Fibroblast of peridontal ligament (primary cell): ENCODE data around the gene COPS7A.
A peak's percentile ranks its signal among the peaks of the same experiment; 100 is the strongest.

Source experiments
- DNase-seq: peaks from one replicate; pipeline ENCODE4 v3.0.0-alpha.2; 2010; ENCODE audit errors: extremely low read depth

Gene COPS7A

GRCh38 chr12:6751767-6752166 is 27.9 kb downstream of the COPS7A start:
- no peak for DNase-seq

- DNase-seq = peak; percentile 63
Measured at GRCh38 chr12:6752167-6752920, 28.5 kb downstream of the COPS7A start.

- peak; percentile 99 for DNase-seq
Measured at GRCh38 chr12:6752921-6753771, 29.3 kb downstream of the COPS7A start, which contains the start of gene MLF2. Gene MLF2 (minus strand): TSS chr12:6753141. CDS start chr12:6752334, 807 bp downstream.

GRCh38 chr12:6753772-6754356 is 30.0 kb downstream of the COPS7A start:
- DNase-seq = no peak

GRCh38 chr12:6754411-6754810 is 30.6 kb downstream of the COPS7A start:
- no peak for DNase-seq

- DNase-seq = no peak
Measured at GRCh38 chr12:6757028-6757690, 33.3 kb downstream of the COPS7A start.

- DNase-seq = no peak
Measured at GRCh38 chr12:6758506-6759095, 34.8 kb downstream of the COPS7A start.

GRCh38 chr12:6759741-6760140 is 35.9 kb downstream of the COPS7A start:
- DNase-seq = no peak

GRCh38 chr12:6763380-6763779 is 39.5 kb downstream of the COPS7A start:
- DNase-seq = no peak

GRCh38 chr12:6764011-6764828 is 40.4 kb downstream of the COPS7A start:
- peak; percentile 98 for DNase-seq

- no peak for DNase-seq
Measured at GRCh38 chr12:6765048-6765633, 41.3 kb downstream of the COPS7A start.

GRCh38 chr12:6765634-6766581 is 42.1 kb downstream of the COPS7A start, which contains the start of gene PTMS:
Gene PTMS (plus strand): TSS chr12:6766363. CDS start chr12:6766706, 343 bp downstream.
- DNase-seq = peak; percentile 79

- DNase-seq = peak; percentile 51
Measured at GRCh38 chr12:6766651-6767349, 43.0 kb downstream of the COPS7A start.

- DNase-seq = peak; percentile 46
Measured at GRCh38 chr12:6767353-6768319, 43.8 kb downstream of the COPS7A start.

GRCh38 chr12:6768437-6768914 is 44.6 kb downstream of the COPS7A start:
- DNase-seq = no peak

- peak; percentile 40 for DNase-seq
Measured at GRCh38 chr12:6768990-6769389, 45.1 kb downstream of the COPS7A start.

- DNase-seq = no peak
Measured at GRCh38 chr12:6769666-6770065, 45.8 kb downstream of the COPS7A start.
